ENCODE measurements around the gene P4HB. TPM values are rescaled to one million over a fixed set of nuclear protein-coding genes. Genes with fewer than 3 reads are reported as not detected.

P4HB gene
- total RNA-seq, 1 experiment from 2014 or later = 1,635 TPM

DNA sequence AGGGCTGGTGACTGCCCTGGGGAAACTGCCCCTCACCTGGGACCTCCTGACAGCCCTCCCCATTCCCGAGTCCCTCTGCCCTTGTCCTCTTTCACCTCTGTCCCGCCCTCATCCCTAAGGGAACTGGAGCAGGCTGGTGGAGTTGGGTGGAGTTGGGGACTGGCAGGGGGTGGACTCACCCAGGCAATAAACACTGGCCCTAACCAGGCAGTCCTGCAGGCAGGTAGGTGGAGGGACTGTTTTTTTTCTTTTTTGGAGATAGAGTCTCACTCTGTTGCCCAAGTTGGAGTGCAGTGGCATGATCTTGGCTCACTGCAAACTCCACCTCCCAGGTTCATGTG, 44.7 kb downstream of the P4HB start:
- DNase-seq (ENCODE audit: low read depth in 1 of 2, low spot score in 2 of 2) = no peak
- no peaks in the 10 kb centered on the region; the same call in 1 of the 2 replicates for H3K9me3 ChIP-seq (replicated peaks)
- no peak overlapping the region for H3K27ac ChIP-seq
- H3K27me3 ChIP-seq (replicated peaks) = peaks cover 30% of the 10 kb centered on the region
- H3K36me3 ChIP-seq = no peaks in the 10 kb centered on the region
- no peak overlapping the region for H3K4me3 ChIP-seq
- peaks cover 23% of the 10 kb centered on the region for H3K4me1 ChIP-seq (replicated peaks)

DNA sequence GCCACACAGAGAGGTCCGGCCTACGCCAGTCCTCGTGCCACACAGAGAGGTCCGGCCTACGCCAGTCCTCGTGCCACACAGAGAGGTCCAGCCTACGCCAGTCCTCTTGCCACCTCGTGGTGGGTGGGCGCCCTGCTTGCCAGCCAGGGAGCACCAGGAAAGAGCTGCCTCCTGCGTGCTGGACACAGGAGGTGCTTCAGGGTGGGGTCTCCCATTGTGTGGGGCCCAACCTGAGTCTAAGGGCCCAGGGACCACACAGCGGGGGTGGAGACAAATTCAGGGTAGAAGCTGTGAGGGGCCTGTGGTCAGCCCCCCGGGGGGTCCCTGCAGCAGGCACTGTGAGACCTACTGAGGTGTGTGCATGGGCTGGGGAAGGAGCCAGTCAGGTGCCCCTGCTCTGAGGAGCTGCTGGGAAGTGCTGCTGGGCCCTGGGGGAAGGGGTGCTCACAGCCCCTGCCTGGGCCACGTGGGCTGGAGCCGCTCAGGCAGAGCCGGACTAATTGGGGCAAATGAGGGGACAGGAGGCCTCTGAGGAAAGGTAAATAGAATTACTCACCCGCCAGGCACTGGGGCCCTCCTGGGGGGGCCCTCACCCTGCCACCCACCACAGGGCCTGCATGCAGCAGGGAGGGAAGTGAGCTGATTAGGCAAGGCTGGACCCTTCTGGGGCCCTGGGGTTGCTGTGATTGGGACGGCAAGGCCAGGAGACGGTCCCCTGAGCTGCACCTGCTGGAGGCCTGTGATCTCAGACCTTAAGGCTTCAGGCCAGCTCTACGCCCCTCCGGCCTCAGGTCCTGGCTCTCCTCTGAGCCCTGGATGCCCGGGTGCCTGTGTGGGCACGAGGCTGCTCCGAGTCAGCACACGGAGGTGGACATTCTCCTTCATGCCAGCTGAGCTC, 45.3 kb downstream of the P4HB start:
- no peak for DNase-seq (ENCODE audit: low read depth in 1 of 2, low spot score in 2 of 2)
- Histone ChIP-seq H3K4me3 (no peak overlapping the region), H3K27me3 (replicated peaks) (peaks cover 35% of the 10 kb centered on the region), H3K36me3 (no peaks in the 10 kb centered on the region), H3K9me3 (replicated peaks) (no peaks in the 10 kb centered on the region; the same call in 1 of the 2 replicates), H3K27ac (no peak overlapping the region), H3K4me1 (replicated peaks) (peaks cover 23% of the 10 kb centered on the region)

DNA sequence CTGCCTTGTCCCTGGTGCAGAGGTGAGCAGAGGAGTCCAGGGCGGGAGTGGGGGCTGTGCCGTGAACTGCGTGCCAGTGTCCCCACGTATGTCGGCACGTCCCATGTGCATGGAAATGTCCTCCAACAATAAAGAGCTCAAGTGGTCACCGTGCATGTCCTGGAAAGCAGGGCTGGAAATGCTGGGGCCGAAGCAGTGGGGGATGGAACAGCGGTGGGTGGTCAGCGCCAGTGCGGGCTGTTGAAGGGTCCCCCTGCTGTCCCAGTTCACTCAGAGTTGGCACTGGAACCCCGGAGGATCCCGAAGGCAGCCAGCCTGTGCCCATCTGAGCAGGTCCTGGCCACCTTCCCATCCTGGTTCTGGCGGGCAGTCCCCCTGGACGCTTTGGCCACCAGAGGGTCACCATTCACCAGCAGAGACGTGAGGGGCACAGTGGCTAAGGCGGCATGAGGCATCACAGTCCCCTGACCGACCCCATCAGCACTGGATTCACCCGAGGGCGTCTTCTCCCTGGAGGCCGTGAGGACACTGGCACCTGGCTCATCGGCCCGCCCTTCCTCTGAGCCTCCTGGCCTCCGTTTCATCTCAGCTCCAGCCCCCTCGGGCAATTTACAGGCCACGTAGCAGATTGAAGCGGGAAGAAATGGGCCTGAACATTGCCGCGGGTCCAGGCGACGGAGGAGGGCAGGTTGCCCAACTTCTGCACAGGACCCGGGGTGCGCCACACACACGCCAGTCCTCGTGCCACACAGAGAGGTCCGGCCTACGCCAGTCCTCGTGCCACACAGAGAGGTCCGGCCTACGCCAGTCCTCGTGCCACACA, 46.3 kb downstream of the P4HB start:
- DNase-seq (ENCODE audit: low read depth in 1 of 2, low spot score in 2 of 2) = no peak
- H3K27me3 ChIP-seq (replicated peaks) = peaks cover 35% of the 10 kb centered on the region
- H3K9me3 ChIP-seq (replicated peaks) = peaks cover 3% of the 10 kb centered on the region; the same call in 1 of the 2 replicates
- H3K4me1 ChIP-seq (replicated peaks) = peaks cover 23% of the 10 kb centered on the region
- no peak overlapping the region for H3K27ac ChIP-seq
- H3K4me3 ChIP-seq = no peak overlapping the region
- H3K36me3 ChIP-seq = no peaks in the 10 kb centered on the region

DNA sequence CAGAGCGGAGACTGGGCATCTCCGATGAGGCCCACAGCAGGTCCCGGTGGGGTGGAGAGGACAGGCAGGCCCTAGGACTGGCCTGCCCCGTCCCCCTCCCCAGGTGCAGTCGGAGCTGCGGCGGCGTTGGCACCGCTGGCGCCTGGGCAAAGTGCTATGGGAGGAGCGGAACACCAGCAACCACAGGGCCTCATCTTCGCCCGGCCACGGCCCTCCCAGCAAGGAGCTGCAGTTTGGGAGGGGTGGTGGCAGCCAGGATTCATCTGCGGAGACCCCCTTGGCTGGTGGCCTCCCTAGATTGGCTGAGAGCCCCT, 47.0 kb downstream of the P4HB start:
- DNase-seq (ENCODE audit: low read depth in 1 of 2, low spot score in 2 of 2) = no peak
- H3K27ac ChIP-seq = no peak overlapping the region
- peaks cover 38% of the 10 kb centered on the region for H3K27me3 ChIP-seq (replicated peaks)
- peaks cover 23% of the 10 kb centered on the region for H3K4me1 ChIP-seq (replicated peaks)
- H3K4me3 ChIP-seq = no peak overlapping the region
- H3K36me3 ChIP-seq = no peaks in the 10 kb centered on the region
- peaks cover 3% of the 10 kb centered on the region; the same call in 1 of the 2 replicates for H3K9me3 ChIP-seq (replicated peaks)

DNA sequence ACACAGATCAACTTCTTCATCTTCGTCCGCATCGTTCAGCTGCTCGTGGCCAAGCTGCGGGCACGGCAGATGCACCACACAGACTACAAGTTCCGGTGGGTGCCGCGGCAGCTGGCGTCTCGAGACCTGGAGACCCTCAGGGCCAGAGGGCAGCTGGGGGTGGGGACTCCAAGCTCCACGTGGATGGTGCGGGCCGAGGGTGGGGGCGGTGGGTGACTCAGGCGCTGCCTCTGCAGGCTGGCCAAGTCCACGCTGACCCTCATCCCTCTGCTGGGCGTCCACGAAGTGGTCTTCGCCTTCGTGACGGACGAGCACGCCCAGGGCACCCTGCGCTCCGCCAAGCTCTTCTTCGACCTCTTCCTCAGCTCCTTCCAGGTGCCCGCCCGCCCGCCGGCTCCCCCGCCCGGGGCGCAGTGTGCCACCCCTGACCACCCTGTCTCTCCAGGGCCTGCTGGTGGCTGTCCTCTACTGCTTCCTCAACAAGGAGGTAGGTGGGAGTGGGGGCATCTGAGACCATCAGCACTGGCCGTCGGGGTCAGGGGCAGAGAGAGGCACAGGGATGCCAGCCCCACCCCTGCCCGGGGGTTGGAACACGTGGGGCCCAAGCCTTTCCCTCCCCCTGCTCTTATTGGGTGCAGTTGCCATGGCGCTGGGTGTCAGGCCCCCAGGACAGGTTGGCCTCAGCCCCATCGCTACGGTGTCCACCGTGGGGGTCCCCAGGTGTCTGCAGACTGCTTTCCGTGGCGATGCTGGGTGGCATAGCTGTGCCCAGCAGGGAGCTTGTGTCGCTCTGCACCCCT, 47.6 kb downstream of the P4HB start:
- Histone ChIP-seq H3K9me3 (replicated peaks) (peaks cover 3% of the 10 kb centered on the region; the same call in 1 of the 2 replicates), H3K4me1 (replicated peaks) (peaks cover 23% of the 10 kb centered on the region), H3K27me3 (replicated peaks) (peaks cover 43% of the 10 kb centered on the region), H3K27ac (no peak overlapping the region), H3K36me3 (no peaks in the 10 kb centered on the region), H3K4me3 (no peak overlapping the region)
- no peak for DNase-seq (ENCODE audit: low read depth in 1 of 2, low spot score in 2 of 2)

DNA sequence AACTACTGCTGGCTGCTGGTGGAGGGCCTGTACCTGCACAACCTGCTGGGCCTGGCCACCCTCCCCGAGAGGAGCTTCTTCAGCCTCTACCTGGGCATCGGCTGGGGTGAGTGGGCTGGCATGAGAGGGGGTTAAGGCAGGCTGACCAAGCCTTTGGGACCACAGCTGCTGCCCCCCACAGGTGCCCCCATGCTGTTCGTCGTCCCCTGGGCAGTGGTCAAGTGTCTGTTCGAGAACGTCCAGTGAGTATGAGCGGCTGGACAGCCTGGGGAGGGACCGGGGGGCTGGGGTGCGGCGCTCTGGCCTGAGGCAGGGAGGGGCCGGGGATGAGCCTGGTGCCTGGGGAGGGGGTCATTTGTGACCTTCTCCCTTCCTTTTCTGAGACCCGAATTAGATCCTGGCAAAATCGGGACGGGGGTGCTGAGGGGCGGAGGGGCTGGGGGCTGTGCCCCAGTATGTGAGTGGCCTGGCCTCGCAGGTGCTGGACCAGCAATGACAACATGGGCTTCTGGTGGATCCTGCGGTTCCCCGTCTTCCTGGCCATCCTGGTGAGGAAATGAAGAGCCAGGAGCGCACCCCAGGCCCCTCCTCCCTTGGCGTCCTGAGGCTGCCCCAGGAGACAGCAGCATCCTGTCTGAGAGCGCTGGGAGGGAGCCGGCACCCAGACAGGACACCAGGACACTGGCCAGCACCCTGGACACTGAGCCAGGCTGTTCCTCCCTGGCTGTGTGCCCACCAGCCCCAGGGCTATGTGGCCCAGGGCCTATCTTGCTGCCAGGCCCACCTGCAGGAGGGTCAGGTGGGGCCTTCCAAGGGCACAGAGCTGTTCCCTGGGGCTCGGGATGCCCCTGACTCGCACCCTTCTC, 48.4 kb downstream of the P4HB start:
- peaks cover 17% of the 10 kb centered on the region for H3K4me1 ChIP-seq (replicated peaks)
- no peak overlapping the region for H3K4me3 ChIP-seq
- H3K27me3 ChIP-seq (replicated peaks) = peaks cover 49% of the 10 kb centered on the region
- no peaks in the 10 kb centered on the region for H3K36me3 ChIP-seq
- DNase-seq (ENCODE audit: low read depth in 1 of 2, low spot score in 2 of 2) = no peak
- H3K27ac ChIP-seq = no peak overlapping the region
- H3K9me3 ChIP-seq (replicated peaks) = peaks cover 3% of the 10 kb centered on the region; the same call in 1 of the 2 replicates

DNA sequence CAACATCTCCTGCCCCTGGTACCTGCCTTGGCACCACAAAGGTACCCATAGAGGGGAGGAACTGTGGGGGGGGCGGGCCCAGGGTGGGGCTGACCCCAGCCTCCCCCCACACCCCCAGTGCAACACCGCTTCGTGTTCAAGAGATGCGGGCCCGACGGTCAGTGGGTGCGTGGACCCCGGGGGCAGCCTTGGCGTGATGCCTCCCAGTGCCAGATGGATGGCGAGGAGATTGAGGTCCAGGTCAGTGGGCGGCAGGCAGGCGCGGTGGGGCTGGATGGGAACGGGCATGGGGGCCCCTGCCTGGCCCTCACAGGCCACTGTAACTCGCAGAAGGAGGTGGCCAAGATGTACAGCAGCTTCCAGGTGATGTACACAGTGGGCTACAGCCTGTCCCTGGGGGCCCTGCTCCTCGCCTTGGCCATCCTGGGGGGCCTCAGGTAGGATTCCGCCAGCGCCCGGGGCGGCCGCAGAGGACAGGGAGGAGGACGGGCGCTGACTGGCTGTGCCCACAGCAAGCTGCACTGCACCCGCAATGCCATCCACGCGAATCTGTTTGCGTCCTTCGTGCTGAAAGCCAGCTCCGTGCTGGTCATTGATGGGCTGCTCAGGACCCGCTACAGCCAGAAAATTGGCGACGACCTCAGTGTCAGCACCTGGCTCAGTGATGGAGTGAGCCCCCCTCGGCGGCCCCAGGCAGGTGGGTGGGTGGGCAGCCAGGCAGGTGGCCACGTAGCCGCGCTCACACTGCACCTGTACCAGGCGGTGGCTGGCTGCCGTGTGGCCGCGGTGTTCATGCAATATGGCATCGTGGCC, 49.2 kb downstream of the P4HB start:
- Histone ChIP-seq H3K27me3 (replicated peaks) (peaks cover 50% of the 10 kb centered on the region), H3K9me3 (replicated peaks) (peaks cover 3% of the 10 kb centered on the region; the same call in 1 of the 2 replicates), H3K4me1 (replicated peaks) (peaks cover 9% of the 10 kb centered on the region), H3K4me3 (no peak overlapping the region), H3K36me3 (no peaks in the 10 kb centered on the region), H3K27ac (no peak overlapping the region)
- DNase-seq (ENCODE audit: low read depth in 1 of 2, low spot score in 2 of 2) = no peak

DNA sequence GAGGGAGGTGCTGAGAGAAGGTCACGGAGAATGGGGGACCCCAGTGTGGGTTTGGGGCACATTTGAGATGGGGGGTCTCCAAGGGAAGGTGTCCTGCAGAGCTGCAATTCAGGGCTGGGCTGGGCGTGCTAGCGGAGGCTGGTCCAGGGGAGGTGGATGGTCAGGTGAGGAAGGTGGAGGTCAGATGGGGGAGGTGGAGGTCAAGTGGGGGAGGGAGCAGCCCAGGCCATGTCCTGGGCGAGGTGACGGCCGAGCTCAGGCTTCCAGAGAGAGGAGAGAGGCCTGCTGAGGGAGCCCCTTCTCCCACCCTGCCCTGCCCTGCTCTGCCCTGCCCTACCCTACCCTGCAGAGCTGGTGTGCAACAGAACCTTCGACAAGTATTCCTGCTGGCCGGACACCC, 49.9 kb downstream of the P4HB start:
- no peak overlapping the region for H3K4me3 ChIP-seq
- peaks cover 56% of the 10 kb centered on the region for H3K27me3 ChIP-seq (replicated peaks)
- no peak overlapping the region for H3K27ac ChIP-seq
- no peak for DNase-seq (ENCODE audit: low read depth in 1 of 2, low spot score in 2 of 2)
- peaks cover 8% of the 10 kb centered on the region for H3K4me1 ChIP-seq (replicated peaks)
- H3K9me3 ChIP-seq (replicated peaks) = peaks cover 3% of the 10 kb centered on the region; the same call in 1 of the 2 replicates
- H3K36me3 ChIP-seq = no peaks in the 10 kb centered on the region

DNA sequence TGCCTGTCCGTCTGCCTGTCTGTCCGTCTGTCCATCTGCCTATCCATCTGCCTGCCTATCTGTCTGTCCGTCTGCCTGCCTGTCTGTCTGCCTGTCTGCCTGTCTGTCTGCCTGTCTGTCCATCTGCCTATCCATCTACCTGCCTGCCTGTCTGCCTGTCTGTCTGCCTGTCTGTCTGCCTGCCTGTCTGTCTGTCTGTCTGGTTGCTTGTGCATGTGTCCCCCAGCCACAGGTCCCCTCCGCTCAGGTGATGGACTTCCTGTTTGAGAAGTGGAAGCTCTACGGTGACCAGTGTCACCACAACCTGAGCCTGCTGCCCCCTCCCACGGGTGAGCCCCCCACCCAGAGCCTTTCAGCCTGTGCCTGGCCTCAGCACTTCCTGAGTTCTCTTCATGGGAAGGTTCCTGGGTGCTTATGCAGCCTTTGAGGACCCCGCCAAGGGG, 50.8 kb downstream of the P4HB start:
- Histone ChIP-seq H3K27ac (no peak overlapping the region), H3K4me3 (no peak overlapping the region), H3K36me3 (no peaks in the 10 kb centered on the region), H3K4me1 (replicated peaks) (peaks cover 4% of the 10 kb centered on the region; the same call in 1 of the 2 replicates), H3K9me3 (replicated peaks) (peaks cover 3% of the 10 kb centered on the region), H3K27me3 (replicated peaks) (peaks cover 62% of the 10 kb centered on the region)
- DNase-seq (ENCODE audit: low read depth in 1 of 2, low spot score in 2 of 2) = no peak

DNA sequence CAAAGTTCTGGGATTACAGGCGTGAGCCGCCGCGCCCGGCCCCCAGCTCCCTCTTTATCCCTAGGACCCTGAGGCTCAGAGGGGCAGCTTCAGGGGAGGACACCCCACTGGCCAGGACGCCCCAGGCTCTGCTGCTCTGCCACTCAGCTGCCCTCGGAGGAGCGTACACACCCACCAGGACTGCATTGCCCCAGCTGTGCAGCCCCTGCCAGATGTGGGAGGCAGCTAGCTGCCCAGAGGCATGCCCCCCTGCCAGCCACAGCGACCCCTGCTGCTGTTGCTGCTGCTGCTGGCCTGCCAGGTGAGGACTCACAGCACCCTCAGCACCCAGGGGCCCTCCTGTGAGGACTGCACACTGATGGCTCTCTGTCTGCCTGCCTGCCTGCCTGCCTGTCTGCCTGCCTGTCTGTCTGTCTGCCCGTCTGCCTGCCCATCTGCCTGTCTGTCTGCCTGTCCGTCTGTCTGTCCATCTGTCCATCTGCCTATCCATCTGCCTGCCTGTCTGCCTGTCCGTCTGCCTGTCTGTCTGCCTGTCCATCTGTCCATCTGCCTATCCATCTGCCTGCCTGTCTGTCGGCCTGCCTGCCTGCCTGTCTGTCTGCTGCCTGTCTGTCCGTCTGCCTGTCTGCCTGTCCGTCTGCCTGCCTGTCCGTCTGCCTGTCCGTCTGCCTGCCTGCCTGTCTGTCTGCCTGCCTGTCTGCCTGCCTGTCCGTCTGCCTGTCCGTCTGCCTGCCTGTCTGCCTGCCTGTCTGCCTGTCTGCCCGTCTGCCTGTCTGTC, 51.4 kb downstream of the P4HB start:
- H3K27me3 ChIP-seq (replicated peaks) = peaks cover 68% of the 10 kb centered on the region
- H3K36me3 ChIP-seq = no peaks in the 10 kb centered on the region
- H3K27ac ChIP-seq = no peak overlapping the region
- no peak overlapping the region for H3K4me3 ChIP-seq
- DNase-seq (ENCODE audit: low read depth in 1 of 2, low spot score in 2 of 2) = no peak
- H3K4me1 ChIP-seq (replicated peaks) = peaks cover 7% of the 10 kb centered on the region; the same call in 1 of the 2 replicates
- H3K9me3 ChIP-seq (replicated peaks) = peaks cover 3% of the 10 kb centered on the region

DNA sequence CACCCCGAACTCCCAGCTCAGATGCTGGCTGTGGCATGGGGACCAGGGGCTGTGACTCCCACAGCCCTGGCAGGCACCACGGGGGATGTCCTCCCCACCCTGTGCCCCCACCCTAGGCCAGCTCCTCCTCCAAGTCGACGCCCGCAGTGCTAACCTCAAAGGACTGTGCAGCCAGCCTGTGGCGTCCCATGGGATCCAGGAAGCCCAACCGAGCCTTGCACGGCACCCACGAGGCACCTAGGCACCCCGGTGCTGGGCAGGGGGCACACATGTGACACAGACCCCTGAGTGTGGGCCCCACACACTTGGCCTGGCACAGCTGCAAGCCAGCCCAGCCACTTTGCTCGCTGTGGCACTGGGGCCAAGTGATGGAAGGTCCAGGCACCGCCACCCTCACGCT, 52.5 kb downstream of the P4HB start:
- H3K4me3 ChIP-seq = no peak overlapping the region
- H3K36me3 ChIP-seq = no peaks in the 10 kb centered on the region
- H3K27me3 ChIP-seq (replicated peaks) = peaks cover 73% of the 10 kb centered on the region

More for the DNA sequence above, 52.5 kb downstream of the P4HB start:
- DNase-seq (ENCODE audit: low read depth in 1 of 2, low spot score in 2 of 2) = no peak
- Histone ChIP-seq H3K27ac (no peak overlapping the region), H3K4me1 (replicated peaks) (peaks cover 10% of the 10 kb centered on the region), H3K9me3 (replicated peaks) (peaks cover 9% of the 10 kb centered on the region)
